Dermis blood vessel endothelial cell (primary cell): ENCODE measurements around the gene BANK1. TPM values are rescaled to one million over a fixed set of nuclear protein-coding genes. Genes with fewer than 3 reads are reported as not detected.

Source experiments
- DNase-seq: peaks from one replicate; pipeline ENCODE4 v3.0.0; 2010
- total RNA-seq: library from RNA; depleted of rRNA; stranded (reverse); fragments of >200 nt; gene quantifications from 2 replicates; pipeline ENCODE4 v1.2.3, GENCODE V29; 2014

BANK1 gene
- total RNA-seq, 1 donor from 2014 or later = not detected

GRCh38 chr4:102037566-102037965 lies 247.0 kb downstream of the BANK1 start:
- DNase-seq = no peak

DNA sequence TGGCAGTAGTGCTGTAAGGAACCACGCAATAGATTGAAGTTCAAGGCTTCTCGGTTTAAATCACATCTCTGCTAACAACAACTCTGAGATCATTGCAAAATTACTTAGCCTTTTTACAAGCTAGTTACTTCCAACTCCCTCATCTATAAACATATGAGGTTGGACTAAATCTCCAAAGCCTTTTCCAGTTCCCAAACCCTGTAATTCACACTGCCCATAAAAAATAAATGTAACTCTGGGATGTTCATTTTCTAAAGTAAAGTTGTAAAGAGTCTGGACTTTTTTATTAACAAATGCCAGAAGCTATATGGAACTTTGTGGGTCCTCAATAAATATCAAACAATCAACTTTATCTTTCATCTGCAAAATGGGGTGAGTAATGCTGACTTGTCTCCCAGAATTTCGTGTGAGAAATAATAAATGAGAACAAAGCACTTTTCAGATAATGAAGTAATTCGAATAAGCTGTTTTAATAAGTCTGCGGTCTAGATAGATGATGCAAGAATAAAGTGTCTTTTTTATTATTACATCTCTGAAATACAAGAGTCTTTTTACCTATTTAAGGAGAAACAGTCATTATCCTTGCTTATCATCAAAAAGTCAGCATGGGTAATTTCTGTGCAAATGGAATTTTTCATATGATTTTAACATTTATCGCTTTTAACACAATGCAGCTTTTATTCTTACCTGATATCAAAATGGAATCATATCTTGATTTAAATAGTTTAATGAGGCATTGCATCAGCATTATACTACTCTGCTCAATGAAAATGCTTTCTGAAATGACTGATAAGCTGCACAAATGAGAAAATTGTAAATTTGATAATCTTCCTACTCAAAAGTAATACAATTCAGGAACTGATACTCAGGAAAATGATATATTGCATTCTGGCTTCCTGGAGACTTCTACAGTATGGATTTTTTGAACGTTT lies 252.6 kb downstream of the BANK1 start:
- DNase-seq = no peak

- no peak for DNase-seq
Observed at GRCh38 chr4:102047616-102048015, 257.1 kb downstream of the BANK1 start.

DNA sequence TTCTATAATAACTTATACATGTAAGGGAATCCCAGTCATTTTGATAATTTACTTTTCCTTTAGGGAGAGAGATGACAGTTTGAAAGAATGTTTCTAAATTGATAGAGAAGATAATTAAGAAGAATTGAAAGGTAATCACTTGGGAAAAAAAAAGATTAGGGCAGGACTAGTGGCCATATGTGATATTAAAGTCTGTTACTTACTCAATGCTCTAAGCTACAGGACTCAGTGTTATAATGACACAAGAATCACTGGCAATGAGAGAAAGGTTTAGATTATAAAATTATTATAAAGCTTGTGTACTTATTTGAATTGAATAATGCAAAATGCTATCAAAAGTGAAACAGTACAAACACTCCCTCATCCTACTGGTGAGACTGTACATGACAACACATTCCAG lies 265.3 kb downstream of the BANK1 start:
- DNase-seq = no peak

- no peak for DNase-seq
Observed at GRCh38 chr4:102057122-102057521, 266.6 kb downstream of the BANK1 start.

GRCh38 chr4:102061133-102061532 lies 270.6 kb downstream of the BANK1 start:
- DNase-seq = no peak

GRCh38 chr4:102064747-102065442 lies 274.4 kb downstream of the BANK1 start:
- no peak for DNase-seq

- no peak for DNase-seq
Observed at GRCh38 chr4:102076622-102077021, 286.1 kb downstream of the BANK1 start.

DNA sequence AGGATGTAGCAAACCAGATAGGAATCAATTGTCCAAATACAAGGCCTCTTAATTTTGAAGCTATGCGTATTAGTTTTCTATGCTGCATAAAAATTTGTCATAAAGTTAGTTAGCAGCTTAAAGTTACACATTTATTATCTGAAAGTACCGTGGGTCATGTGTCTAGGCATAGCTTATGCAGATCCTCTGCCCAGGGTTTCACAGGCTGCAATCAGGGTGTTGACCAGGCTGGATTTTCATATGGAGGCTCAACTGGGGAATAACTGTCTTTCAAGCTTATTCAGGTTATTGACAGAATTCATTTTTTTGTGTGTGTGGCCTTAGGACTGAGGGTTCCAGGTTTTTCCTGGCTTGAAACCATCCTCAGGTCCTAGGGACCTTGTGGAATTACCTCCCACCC lies 289.7 kb downstream of the BANK1 start:
- DNase-seq = no peak

GRCh38 chr4:102089850-102090621 lies 299.5 kb downstream of the BANK1 start:
- DNase-seq = no peak

DNA sequence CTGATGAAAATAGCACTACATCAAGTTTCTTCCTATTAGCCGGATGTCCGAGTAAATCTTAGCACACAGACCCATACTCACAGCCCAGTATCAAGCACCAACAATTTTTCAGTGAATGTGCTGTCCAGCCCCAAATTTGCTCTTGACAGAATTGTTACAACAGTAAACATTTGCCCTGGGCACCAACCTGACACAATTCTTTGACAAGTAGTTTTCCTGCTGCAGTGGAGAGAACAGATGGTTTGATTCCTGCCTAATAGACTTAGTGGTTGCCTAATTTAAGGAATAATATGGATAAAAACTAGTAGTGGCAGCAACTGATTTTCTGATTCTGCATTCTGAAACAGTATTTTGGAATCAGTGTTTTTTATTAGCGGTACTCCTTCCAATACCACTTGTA lies 301.1 kb downstream of the BANK1 start:
- DNase-seq = no peak

DNA sequence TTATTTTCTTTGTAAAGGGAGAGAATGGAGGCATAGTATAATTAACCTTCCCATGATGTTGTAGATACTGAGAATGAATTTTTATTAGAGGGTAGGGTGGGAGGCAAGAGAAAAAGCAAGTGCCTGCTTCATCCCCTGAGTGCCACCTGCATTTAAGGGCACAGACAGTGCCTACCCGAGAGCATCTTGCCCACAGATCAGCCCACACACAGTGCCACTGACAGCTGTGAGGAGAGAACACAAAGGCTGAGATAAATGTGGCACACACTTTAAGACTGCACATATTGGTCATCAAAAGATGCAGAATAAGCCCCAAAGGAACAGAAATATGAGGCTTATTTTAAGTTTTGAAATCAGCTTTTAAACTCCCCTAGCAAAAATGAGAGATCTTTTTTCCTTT lies 304.0 kb downstream of the BANK1 start:
- no peak for DNase-seq

GRCh38 chr4:102103368-102103767 lies 312.8 kb downstream of the BANK1 start:
- DNase-seq = no peak

DNA sequence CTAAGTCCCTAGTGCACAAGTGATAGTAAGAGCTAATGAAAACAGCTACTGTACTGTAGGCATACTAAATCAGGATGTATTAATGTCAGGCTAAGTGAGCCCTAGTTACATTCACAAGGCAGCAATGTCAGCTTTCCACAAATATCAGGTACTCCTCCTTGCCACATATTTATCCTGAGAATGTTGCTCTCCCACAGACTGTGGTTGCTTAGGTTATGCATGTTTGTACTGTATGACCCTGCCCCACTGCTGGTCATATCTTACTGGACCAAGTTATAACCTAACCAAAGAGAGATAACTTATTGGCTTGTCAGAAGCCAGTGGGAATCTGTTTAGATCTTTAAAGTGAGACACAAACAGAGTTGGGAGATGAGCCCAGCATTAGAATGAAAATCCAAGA lies 313.7 kb downstream of the BANK1 start:
- no peak for DNase-seq

- DNase-seq = no peak
Observed at GRCh38 chr4:102105983-102106382, 315.5 kb downstream of the BANK1 start.

GRCh38 chr4:102114118-102114630 lies 323.6 kb downstream of the BANK1 start:
- no peak for DNase-seq

GRCh38 chr4:102116121-102116520 lies 325.6 kb downstream of the BANK1 start:
- no peak for DNase-seq

- DNase-seq = no peak
Observed at GRCh38 chr4:102120846-102121245, 330.3 kb downstream of the BANK1 start.
